G401 (cell line): ENCODE measurements around the gene CNTN5. TPM values are rescaled to one million over a fixed set of nuclear protein-coding genes. Genes with fewer than 3 reads are reported as not detected.

ENCODE experiments used
- DNase-seq: peaks from one replicate; pipeline ENCODE4 v3.0.0-alpha.2; 2015; ENCODE audit warnings: low spot score
- in situ Hi-C: cut with HindIII; loops from 2 replicates; pipeline ENCODE4 v1.10.0; 2016; ENCODE audit warnings: low sequenced_read_pairs, mixed read lengths
- total RNA-seq: library from RNA; depleted of rRNA; stranded (reverse); fragments of >200 nt; shearing (Covaris generic); gene quantifications from 2 replicates; pipeline ENCODE4 v1.2.3, GENCODE V29; 2014

CNTN5 gene
- total RNA-seq, 1 experiment from 2014 or later, result not detected

- DNase-seq, result no peak
- in situ Hi-C loops, result no loop called here
Measured at GRCh38 chr11:99545616-99546015, 524.9 kb downstream of the CNTN5 start.

GRCh38 chr11:99548264-99548663 lies 527.5 kb downstream of the CNTN5 start:
- no peak for DNase-seq

GRCh38 chr11:99554232-99554903 lies 533.6 kb downstream of the CNTN5 start:
- in situ Hi-C loops, result no loop called here
- no peak for DNase-seq

More at GRCh38 chr11:99548264-99548663, 527.5 kb downstream of the CNTN5 start:
- in situ Hi-C loops, result no loop called here

- DNase-seq, result no peak
- in situ Hi-C loops, result no loop called here
Measured at GRCh38 chr11:99555486-99555885, 534.7 kb downstream of the CNTN5 start.

- in situ Hi-C loops, result no loop called here
- DNase-seq, result no peak
Measured at GRCh38 chr11:99565333-99565732, 544.6 kb downstream of the CNTN5 start.

GRCh38 chr11:99567334-99567956 lies 546.7 kb downstream of the CNTN5 start:
- DNase-seq, result no peak
- in situ Hi-C loops, result no loop called here

- in situ Hi-C loops, result no loop called here
- DNase-seq, result no peak
Measured at GRCh38 chr11:99568808-99569207, 548.1 kb downstream of the CNTN5 start.

GRCh38 chr11:99571094-99571493 lies 550.3 kb downstream of the CNTN5 start:
- in situ Hi-C loops, result no loop called here
- DNase-seq, result no peak

- no peak for DNase-seq
- in situ Hi-C loops, result no loop called here
Measured at GRCh38 chr11:99584830-99585229, 564.1 kb downstream of the CNTN5 start.

GRCh38 chr11:99585606-99586005 lies 564.9 kb downstream of the CNTN5 start:
- DNase-seq, result no peak
- in situ Hi-C loops, result no loop called here

GRCh38 chr11:99589771-99590170 lies 569.0 kb downstream of the CNTN5 start:
- in situ Hi-C loops, result no loop called here

GRCh38 chr11:99592266-99592665 lies 571.5 kb downstream of the CNTN5 start:
- in situ Hi-C loops, result no loop called here

More at GRCh38 chr11:99589771-99590170, 569.0 kb downstream of the CNTN5 start:
- no peak for DNase-seq

GRCh38 chr11:99593197-99593596 lies 572.4 kb downstream of the CNTN5 start:
- in situ Hi-C loops, result no loop called here

More at GRCh38 chr11:99592266-99592665, 571.5 kb downstream of the CNTN5 start:
- DNase-seq, result no peak

GRCh38 chr11:99601179-99601578 lies 580.4 kb downstream of the CNTN5 start:
- in situ Hi-C loops, result no loop called here
- no peak for DNase-seq

More at GRCh38 chr11:99593197-99593596, 572.4 kb downstream of the CNTN5 start:
- DNase-seq, result no peak

- no peak for DNase-seq
- in situ Hi-C loops, result no loop called here
Measured at GRCh38 chr11:99614352-99614751, 593.6 kb downstream of the CNTN5 start.

GRCh38 chr11:99630629-99631028 lies 609.9 kb downstream of the CNTN5 start:
- in situ Hi-C loops, result no loop called here
- no peak for DNase-seq

GRCh38 chr11:99631618-99632017 lies 610.9 kb downstream of the CNTN5 start:
- DNase-seq, result no peak
- in situ Hi-C loops, result no loop called here

GRCh38 chr11:99632969-99633368 lies 612.2 kb downstream of the CNTN5 start:
- in situ Hi-C loops, result no loop called here
- DNase-seq, result no peak

GRCh38 chr11:99634581-99634980 lies 613.8 kb downstream of the CNTN5 start:
- in situ Hi-C loops, result no loop called here
- DNase-seq, result no peak

GRCh38 chr11:99638073-99638553 lies 617.4 kb downstream of the CNTN5 start:
- in situ Hi-C loops, result no loop called here
- DNase-seq, result no peak

GRCh38 chr11:99640671-99641070 lies 619.9 kb downstream of the CNTN5 start:
- in situ Hi-C loops, result no loop called here
- no peak for DNase-seq
